Osteoblast (primary cell): ENCODE results near the gene KLHL41. TPM values are rescaled to one million over a fixed set of nuclear protein-coding genes. Genes with fewer than 3 reads are reported as not detected.
"Not testable (repeated sequence)": the region's sequence is repeated elsewhere in the genome, so short reads cannot be mapped to it uniquely, and the experiment has no call there.

ENCODE experiments used
- DNase-seq: peaks from one replicate; pipeline ENCODE4 v3.0.0; 2011; ENCODE audit warnings: low spot score, mixed read lengths; ENCODE audit not compliant: insufficient read length; ENCODE audit errors: missing footprints
- H2AFZ ChIP-seq: 2 replicates; pipeline ENCODE4 v1.6.0; 2011; ENCODE audit warnings: mild to moderate bottlenecking, low read length
- H3K27ac ChIP-seq: 2 replicates; pipeline ENCODE4 v1.5.1; 2011; ENCODE audit warnings: mild to moderate bottlenecking, low read depth, low read length, moderate library complexity
- H3K27me3 ChIP-seq: 2 replicates; pipeline ENCODE4 v1.6.0; 2012; ENCODE audit warnings: mild to moderate bottlenecking, control low read depth, inconsistent platforms, low read length, moderate library complexity; ENCODE audit not compliant: insufficient read depth
- H3K36me3 ChIP-seq: 2 replicates; pipeline ENCODE4 v1.5.1; 2011; ENCODE audit warnings: mild to moderate bottlenecking, low read length, control low read depth, moderate library complexity; ENCODE audit not compliant: insufficient read depth
- H3K4me1 ChIP-seq: 2 replicates; pipeline ENCODE4 v1.5.1; 2011; ENCODE audit warnings: mild to moderate bottlenecking, low read length, control low read depth, moderate library complexity; ENCODE audit not compliant: insufficient read depth
- H3K4me2 ChIP-seq: 2 replicates; pipeline ENCODE4 v1.6.0; 2011; ENCODE audit warnings: mild to moderate bottlenecking, low read length; ENCODE audit not compliant: insufficient read depth
- H3K4me3 ChIP-seq: fragments of 200-600 bp; sonication (generic); 3 replicates; pipeline ENCODE4 v1.5.1; 2012; ENCODE audit warnings: mild to moderate bottlenecking, low read length, inconsistent platforms; ENCODE audit not compliant: insufficient read depth
- H3K79me2 ChIP-seq: 2 replicates; pipeline ENCODE4 v1.6.0; 2012; ENCODE audit warnings: mild to moderate bottlenecking, low read length, control low read depth, inconsistent platforms; ENCODE audit not compliant: insufficient read depth
- H3K9me3 ChIP-seq: 2 replicates; pipeline ENCODE4 v1.5.1; 2011; ENCODE audit warnings: low read depth, low read length, control low read depth
- H4K20me1 ChIP-seq: 2 replicates; pipeline ENCODE4 v1.6.0; 2012; ENCODE audit warnings: mild to moderate bottlenecking, low read length, control low read depth; ENCODE audit not compliant: insufficient read depth
- CTCF ChIP-seq: IDR thresholded peaks from 2 replicates; pipeline ENCODE4 v1.5.1; 2011; ENCODE audit warnings: mild to moderate bottlenecking, low read depth, low read length, moderate library complexity; ENCODE audit errors: extremely low read depth
- total RNA-seq: library from RNA; depleted of rRNA; stranded (reverse); fragments of >200 nt; gene quantifications from 2 replicates; pipeline ENCODE4 v1.2.3, GENCODE V29; 2012

KLHL41 gene
- total RNA-seq, 1 donor = 1.1 TPM

DNA sequence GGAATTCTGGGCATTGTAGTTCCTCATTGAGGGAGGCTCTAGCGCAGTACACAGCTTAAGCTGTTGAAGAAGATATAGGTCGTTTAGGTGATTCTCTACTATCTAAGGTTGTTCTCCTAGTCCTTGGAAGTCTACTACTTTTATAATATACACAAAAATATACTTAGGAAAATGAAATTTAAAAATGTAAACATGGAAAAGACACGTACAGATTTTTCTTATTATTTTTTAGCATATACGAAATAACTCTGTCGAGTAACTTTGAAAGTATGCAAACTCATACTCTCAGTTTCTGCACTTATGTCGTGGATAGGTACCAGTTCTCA lies 64.4 kb downstream of the KLHL41 start:
- Histone ChIP-seq H3K27ac (no peak overlapping the region), H3K36me3 (no peaks in the 10 kb centered on the region), H3K4me1 (peaks cover 7% of the 10 kb centered on the region), H3K79me2 (peaks cover 22% of the 10 kb centered on the region), H2AFZ (peak overlapping the region; percentile 91), H3K4me2 (peak overlapping the region; percentile 93), H4K20me1 (no peaks in the 10 kb centered on the region), H3K27me3 (no peaks in the 10 kb centered on the region), H3K4me3 (peak overlapping the region; percentile 79), H3K9me3 (no peaks in the 10 kb centered on the region)
- TF ChIP-seq CTCF = no peak
- DNase-seq = no peak

DNA sequence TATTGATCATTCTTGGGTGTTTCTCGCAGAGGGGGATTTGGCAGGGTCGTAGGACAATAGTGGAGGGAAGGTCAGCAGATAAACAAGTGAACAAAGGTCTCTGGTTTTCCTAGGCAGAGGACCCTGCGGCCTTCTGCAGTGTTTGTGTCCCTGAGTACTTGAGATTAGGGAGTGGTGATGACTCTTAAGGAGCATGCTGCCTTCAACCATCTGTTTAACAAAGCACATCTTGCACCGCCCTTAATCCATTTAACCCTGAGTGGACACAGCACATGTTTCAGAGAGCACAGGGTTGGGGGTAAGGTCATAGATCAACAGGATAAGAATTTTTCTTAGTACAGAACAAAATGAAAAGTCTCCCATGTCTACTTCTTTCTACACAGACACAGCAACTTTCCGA lies 65.0 kb downstream of the KLHL41 start:
- not testable (repeated sequence) for H2AFZ ChIP-seq, H3K4me2 ChIP-seq, H3K4me1 ChIP-seq, H3K27ac ChIP-seq, DNase-seq, H4K20me1 ChIP-seq, H3K4me3 ChIP-seq, H3K36me3 ChIP-seq, H3K9me3 ChIP-seq, H3K27me3 ChIP-seq
- H3K79me2 ChIP-seq = peaks cover 22% of the 10 kb centered on the region

GRCh38 chr2:169575264-169575663 lies 65.8 kb downstream of the KLHL41 start:
- H3K79me2 ChIP-seq = peaks cover 20% of the 10 kb centered on the region
- H3K27me3 ChIP-seq, H3K27ac ChIP-seq, DNase-seq, H3K4me3 ChIP-seq, H3K9me3 ChIP-seq, H3K4me1 ChIP-seq, H3K4me2 ChIP-seq, H3K36me3 ChIP-seq, H4K20me1 ChIP-seq, H2AFZ ChIP-seq: not testable (repeated sequence)

Other genes starting within 250 kb of the KLHL41 start
- gene LRP2, start 147.2 kb upstream of the KLHL41 start, total RNA-seq = not detected in 2 replicates
- gene BBS5, start 30.2 kb upstream of the KLHL41 start, total RNA-seq = 5.8 and 9.1 TPM in 2 replicates
- gene FASTKD1, start 64.2 kb downstream of the KLHL41 start, total RNA-seq = 14.5 and 18.3 TPM in 2 replicates
- 23.3 and 25.3 TPM in 2 replicates for gene PPIG, start 74.6 kb downstream of the KLHL41 start, total RNA-seq
- gene CFAP210, start 184.7 kb downstream of the KLHL41 start, total RNA-seq = under 0.01 and 0.36 TPM in 2 replicates
- 3.6 and 5.0 TPM in 2 replicates for gene PHOSPHO2, start 184.8 kb downstream of the KLHL41 start, total RNA-seq
- 0.29 and 0.72 TPM in 2 replicates for gene KLHL23, start 224.1 kb downstream of the KLHL41 start, total RNA-seq